Glutamatergic neuron (in vitro differentiated cells): Measurements from ENCODE around the gene SPON1. TPM values are rescaled to one million over a fixed set of nuclear protein-coding genes. Genes with fewer than 3 reads are reported as not detected.

Experiments used
- DNase-seq: peaks from one replicate; pipeline ENCODE4 v3.0.0; 2022
- H3K27ac Mint-ChIP-seq: one replicate; pipeline ENCODE4 v1.8.0; 2020; ENCODE audit warnings: mild to moderate bottlenecking, mixed read lengths, inconsistent platforms; ENCODE audit not compliant: unreplicated experiment
- H3K27me3 Mint-ChIP-seq: one replicate; pipeline ENCODE4 v1.8.0; 2020; ENCODE audit warnings: mild to moderate bottlenecking, moderate library complexity, mixed read lengths, inconsistent platforms; ENCODE audit not compliant: unreplicated experiment
- H3K36me3 Mint-ChIP-seq: one replicate; pipeline ENCODE4 v1.8.0; 2020; ENCODE audit warnings: mild to moderate bottlenecking, mixed read lengths, inconsistent platforms; ENCODE audit not compliant: unreplicated experiment
- H3K4me1 Mint-ChIP-seq: one replicate; pipeline ENCODE4 v1.8.0; 2020; ENCODE audit warnings: mild to moderate bottlenecking, low read depth, mixed read lengths, inconsistent platforms; ENCODE audit not compliant: unreplicated experiment
- H3K4me3 Mint-ChIP-seq: one replicate; pipeline ENCODE4 v1.8.0; 2020; ENCODE audit warnings: mild to moderate bottlenecking, mixed read lengths, inconsistent platforms; ENCODE audit not compliant: unreplicated experiment
- H3K9me3 Mint-ChIP-seq: one replicate; pipeline ENCODE4 v1.8.0; 2020; ENCODE audit warnings: mild to moderate bottlenecking, moderate library complexity, mixed read lengths, inconsistent platforms; ENCODE audit not compliant: unreplicated experiment
- CTCF ChIP-seq: fragments of 200-600 bp; sonication (generic); IDR thresholded peaks from one replicate; pipeline ENCODE4 v1.5.0; 2021; ENCODE audit not compliant: partially characterized antibody, unreplicated experiment
- total RNA-seq: library from RNA; stranded (reverse); fragmentation: NEBNext Ultra II Directional; extraction: Animal tissue kit (Norgen Biotek cat#: 25700); gene quantifications from one replicate; pipeline ENCODE4 v1.2.1, GENCODE V29; 2021; ENCODE audit not compliant: unreplicated experiment

SPON1 gene
- total RNA-seq, 1 donor from 2014 or later, result 0.81 TPM

- H3K27me3 Mint-ChIP-seq, result no peaks in the 10 kb centered on the region
- H3K27ac Mint-ChIP-seq, result no peak overlapping the region
- TF ChIP-seq CTCF, result no peak
- no peaks in the 10 kb centered on the region for H3K4me1 Mint-ChIP-seq
- no peak for DNase-seq
- no peak overlapping the region for H3K4me3 Mint-ChIP-seq
- H3K9me3 Mint-ChIP-seq, result no peaks in the 10 kb centered on the region
- no peaks in the 10 kb centered on the region for H3K36me3 Mint-ChIP-seq
Measured at GRCh38 chr11:14042686-14043465, 80.4 kb downstream of the SPON1 start.

- no peak for DNase-seq
- Mint-ChIP-seq H3K4me3 (no peak overlapping the region), H3K36me3 (no peaks in the 10 kb centered on the region), H3K27ac (no peak overlapping the region), H3K4me1 (no peaks in the 10 kb centered on the region), H3K9me3 (no peaks in the 10 kb centered on the region), H3K27me3 (no peaks in the 10 kb centered on the region)
- TF ChIP-seq CTCF, result no peak
Measured at GRCh38 chr11:14044916-14045315, 82.4 kb downstream of the SPON1 start.

- DNase-seq, result no peak
- Mint-ChIP-seq H3K9me3 (no peaks in the 10 kb centered on the region), H3K4me1 (no peaks in the 10 kb centered on the region), H3K27ac (no peak overlapping the region), H3K4me3 (no peak overlapping the region), H3K27me3 (no peaks in the 10 kb centered on the region), H3K36me3 (no peaks in the 10 kb centered on the region)
- TF ChIP-seq CTCF, result no peak
Measured at GRCh38 chr11:14045417-14045816, 82.9 kb downstream of the SPON1 start.

- Mint-ChIP-seq H3K4me3 (no peak overlapping the region), H3K27me3 (no peaks in the 10 kb centered on the region), H3K27ac (no peak overlapping the region), H3K9me3 (no peaks in the 10 kb centered on the region), H3K4me1 (no peaks in the 10 kb centered on the region), H3K36me3 (no peaks in the 10 kb centered on the region)
- DNase-seq, result no peak
- no peak for TF ChIP-seq CTCF
Measured at GRCh38 chr11:14052198-14052597, 89.7 kb downstream of the SPON1 start.
